GM12801 (cell line): ENCODE data around the gene DBNDD2.

ENCODE experiments used
- TF ChIP-seq, protein P1 (sequence below): IDR thresholded peaks from one replicate; pipeline ENCODE4 v1.5.1; 2011; ENCODE audit warnings: control low read depth; ENCODE audit not compliant: insufficient read length; ENCODE audit errors: extremely low read depth

Gene DBNDD2

DNA sequence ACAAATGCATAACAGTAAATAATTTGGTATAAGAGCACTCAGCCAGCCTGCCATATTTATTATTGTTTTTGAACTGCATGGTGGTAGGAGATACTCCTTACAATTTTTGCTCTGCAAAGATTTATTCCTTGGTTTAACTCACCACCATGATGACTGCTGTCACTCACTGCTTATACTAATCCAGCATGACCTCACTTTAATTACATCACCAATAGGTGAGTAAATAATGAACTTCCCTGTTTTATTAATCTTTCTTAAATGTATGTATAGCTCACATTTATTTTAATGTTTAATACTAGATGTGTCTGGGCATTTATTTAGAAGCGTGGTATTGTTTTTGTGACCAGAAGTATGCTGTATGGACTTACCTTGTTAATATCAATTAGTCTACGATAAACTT, 17.2 kb upstream of the DBNDD2 start:
- TF ChIP-seq, protein P1, sequence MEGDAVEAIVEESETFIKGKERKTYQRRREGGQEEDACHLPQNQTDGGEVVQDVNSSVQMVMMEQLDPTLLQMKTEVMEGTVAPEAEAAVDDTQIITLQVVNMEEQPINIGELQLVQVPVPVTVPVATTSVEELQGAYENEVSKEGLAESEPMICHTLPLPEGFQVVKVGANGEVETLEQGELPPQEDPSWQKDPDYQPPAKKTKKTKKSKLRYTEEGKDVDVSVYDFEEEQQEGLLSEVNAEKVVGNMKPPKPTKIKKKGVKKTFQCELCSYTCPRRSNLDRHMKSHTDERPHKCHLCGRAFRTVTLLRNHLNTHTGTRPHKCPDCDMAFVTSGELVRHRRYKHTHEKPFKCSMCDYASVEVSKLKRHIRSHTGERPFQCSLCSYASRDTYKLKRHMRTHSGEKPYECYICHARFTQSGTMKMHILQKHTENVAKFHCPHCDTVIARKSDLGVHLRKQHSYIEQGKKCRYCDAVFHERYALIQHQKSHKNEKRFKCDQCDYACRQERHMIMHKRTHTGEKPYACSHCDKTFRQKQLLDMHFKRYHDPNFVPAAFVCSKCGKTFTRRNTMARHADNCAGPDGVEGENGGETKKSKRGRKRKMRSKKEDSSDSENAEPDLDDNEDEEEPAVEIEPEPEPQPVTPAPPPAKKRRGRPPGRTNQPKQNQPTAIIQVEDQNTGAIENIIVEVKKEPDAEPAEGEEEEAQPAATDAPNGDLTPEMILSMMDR: no peak

DNA sequence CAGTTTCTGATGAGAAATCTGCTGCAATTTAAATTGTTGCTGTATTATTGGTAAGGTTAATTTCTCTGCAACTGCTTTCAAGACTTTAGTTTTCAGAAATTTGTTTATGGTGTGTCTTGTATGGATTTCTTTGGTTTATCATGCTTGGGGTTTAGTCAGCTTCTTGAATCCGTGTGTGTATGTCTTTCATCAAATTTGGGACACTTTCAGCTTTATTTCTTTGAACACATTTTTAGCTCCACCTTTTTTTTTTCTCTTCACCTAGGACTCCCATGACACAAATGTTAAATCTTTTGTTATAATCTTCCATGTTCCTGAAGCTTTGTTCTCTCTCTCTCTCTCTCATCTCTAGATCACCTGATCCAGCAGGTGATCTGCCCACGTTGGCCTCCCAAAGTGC, 16.5 kb upstream of the DBNDD2 start:
- TF ChIP-seq, protein P1: no peak

DNA sequence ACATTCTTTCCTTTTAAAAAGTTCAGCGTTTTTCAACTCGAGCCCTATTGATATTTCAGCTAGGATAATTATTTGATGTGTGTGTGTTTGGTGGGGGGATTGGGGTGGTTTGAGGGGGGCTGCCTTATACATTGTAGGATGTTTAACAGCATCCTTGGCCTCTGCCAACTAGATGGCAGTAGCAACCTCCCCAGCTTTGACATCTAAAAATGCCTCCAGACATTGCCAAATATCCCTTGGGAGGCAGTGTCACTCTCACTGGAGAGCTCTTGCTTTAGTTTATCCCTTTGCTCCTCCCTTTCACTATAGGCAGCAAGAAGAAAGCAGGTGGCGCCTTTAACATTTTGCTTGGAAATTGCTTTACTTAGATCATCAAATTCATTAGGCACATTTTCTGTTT, 15.4 kb upstream of the DBNDD2 start:
- TF ChIP-seq, protein P1: no peak

DNA sequence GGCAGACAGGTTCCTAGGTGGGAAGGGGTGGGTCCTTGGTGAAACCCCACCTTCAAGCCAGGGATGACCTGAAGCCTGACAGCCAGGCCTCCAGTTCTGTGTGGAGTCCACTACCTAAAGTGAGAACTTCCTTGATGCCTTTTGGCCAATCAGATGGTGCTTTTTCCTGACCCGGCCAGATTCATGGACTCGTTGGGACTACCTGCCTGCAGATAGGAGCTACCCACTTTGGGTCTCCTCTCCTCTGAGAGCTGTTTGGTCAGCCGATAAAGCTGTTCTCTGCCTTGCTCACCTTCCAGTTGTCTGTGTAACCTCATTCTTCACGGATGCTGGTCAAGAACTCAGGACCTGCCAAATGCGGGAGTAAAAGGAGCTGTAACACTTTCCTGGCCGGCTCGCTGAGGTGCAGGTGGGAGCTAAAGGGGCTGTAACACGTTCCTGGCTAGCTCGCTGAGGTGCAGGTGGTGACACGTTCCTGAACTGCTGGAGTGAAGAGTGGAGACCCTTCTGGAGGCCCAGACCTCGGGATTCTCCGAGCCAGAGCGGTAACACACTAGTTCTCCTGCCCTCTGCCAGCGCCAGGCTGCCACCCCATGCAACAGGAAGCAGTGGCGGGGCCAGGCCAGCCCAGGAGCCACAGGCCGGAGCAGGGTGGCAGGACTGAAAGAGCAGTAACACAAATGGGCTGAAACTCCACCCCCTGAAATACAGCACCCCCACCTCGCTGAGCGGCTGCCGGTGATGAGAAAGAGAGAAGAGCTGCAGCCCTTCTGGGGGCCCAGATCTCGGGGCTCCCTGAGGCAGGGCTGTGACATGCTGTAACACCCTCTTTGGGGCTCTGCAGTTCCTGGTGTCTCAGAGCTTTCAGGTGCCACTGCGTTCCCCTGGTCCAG, 13.6 kb upstream of the DBNDD2 start:
- TF ChIP-seq, protein P1: no peak

DNA sequence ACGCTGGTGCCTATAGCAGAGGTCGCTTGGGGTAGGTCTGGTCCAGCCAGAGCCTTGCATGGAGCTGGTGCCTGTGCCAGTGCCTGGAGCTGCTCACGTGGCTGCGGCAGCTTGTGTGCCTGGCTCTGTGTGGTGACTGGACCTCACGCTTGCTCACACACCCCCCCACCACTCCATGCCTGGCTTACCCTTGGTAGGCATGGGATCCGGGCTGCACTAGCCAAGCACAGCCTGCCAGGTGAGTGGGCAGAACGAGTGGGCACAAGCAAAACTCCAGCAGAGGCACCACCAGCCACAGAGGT, 13.0 kb upstream of the DBNDD2 start:
- TF ChIP-seq, protein P1: no peak

DNA sequence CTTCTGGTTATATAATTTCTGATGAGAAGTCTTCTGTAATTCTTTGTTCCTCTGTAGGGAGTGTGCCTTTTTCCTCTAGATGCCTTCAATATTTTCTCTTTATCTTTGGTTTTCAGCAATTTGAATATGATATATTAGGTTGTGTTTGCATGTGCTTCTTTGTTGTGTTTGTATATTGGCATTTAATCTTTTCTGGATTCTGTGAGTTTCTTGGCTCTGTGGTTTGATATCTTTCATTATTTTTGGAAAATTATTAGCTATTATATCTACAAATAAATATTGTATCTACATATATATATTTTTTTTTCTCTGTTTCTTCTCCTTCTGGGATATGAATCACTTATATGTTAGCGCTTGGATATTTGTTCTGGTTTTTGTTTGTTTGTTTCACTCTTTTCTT, 9.1 kb upstream of the DBNDD2 start:
- TF ChIP-seq, protein P1: no peak

DNA sequence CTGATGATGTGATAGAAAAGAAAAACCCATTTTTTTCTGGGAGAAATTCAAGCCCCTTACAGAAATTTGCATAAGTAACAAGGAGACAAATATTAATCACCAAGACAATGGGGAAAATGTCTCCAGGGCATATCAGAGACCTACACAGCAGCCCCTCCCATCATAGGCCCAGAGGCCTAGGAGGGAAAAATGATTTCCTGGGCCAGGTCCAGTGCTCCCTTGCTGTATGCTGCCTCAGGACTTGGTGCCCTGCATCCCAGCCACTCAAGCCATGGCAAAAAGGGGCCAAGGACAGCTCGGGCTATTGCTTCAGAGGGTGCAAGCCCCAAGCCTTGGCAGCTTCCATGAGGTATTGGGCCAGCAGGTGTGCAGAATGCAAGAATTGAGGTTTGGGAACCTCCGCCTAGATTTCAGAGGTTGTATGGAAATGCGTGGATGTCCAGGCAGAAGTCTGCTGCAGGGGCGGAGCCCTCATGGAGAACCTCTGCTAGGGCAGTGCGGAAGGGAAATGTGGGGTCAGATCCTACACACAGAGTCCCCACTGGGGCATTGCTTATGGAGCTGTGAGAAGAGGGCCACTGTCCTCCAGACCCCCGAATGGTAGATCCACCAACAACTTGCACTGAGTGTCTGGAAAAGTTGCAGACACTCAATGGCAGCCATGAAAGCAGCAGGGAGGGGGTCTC, 7.6 kb upstream of the DBNDD2 start:
- TF ChIP-seq, protein P1: no peak
